H9 (cell line): ENCODE data around the gene PLEKHM3. TPM values are rescaled to one million over a fixed set of nuclear protein-coding genes. Genes with fewer than 3 reads are reported as not detected.

Source experiments
- DNase-seq: peaks from one replicate; pipeline ENCODE4 v3.0.0-alpha.2; 2017
- H2AFZ ChIP-seq: one replicate; pipeline ENCODE4 v1.6.1; 2013; ENCODE audit warnings: mild to moderate bottlenecking, low read length, control low read depth, moderate library complexity
- H2AK5ac ChIP-seq: 2 replicates; pipeline ENCODE4 v1.6.1; 2013; ENCODE audit warnings: low read length, control low read depth, mixed read lengths; ENCODE audit not compliant: insufficient read length
- H2BK120ac ChIP-seq: one replicate; pipeline ENCODE4 v1.6.1; 2013; ENCODE audit warnings: low read depth, mild to moderate bottlenecking, low read length, control low read depth, inconsistent platforms; ENCODE audit not compliant: poor library complexity, severe bottlenecking
- H2BK12ac ChIP-seq: 2 replicates; pipeline ENCODE4 v1.6.1; 2013; ENCODE audit warnings: low read length, control low read depth, mixed read lengths, low read depth; ENCODE audit not compliant: insufficient read length
- H2BK15ac ChIP-seq: 2 replicates; pipeline ENCODE4 v1.6.1; 2013; ENCODE audit warnings: low read depth, low read length, control low read depth
- H2BK20ac ChIP-seq: one replicate; pipeline ENCODE4 v1.6.1; 2013; ENCODE audit warnings: low read depth, mild to moderate bottlenecking, low read length, control low read depth, inconsistent platforms; ENCODE audit not compliant: poor library complexity, severe bottlenecking
- H2BK5ac ChIP-seq: 2 replicates; pipeline ENCODE4 v1.6.1; 2013; ENCODE audit warnings: low read length, control low read depth, mixed read lengths; ENCODE audit not compliant: insufficient read length
- H3K14ac ChIP-seq: 2 replicates; pipeline ENCODE4 v1.6.1; 2013; ENCODE audit warnings: low read length, control low read depth; ENCODE audit not compliant: insufficient read depth
- H3K18ac ChIP-seq: 2 replicates; pipeline ENCODE4 v1.6.1; 2013; ENCODE audit warnings: low read depth, mild to moderate bottlenecking, mixed read lengths, low read length, control low read depth; ENCODE audit not compliant: insufficient read length
- H3K23ac ChIP-seq: 2 replicates; pipeline ENCODE4 v1.6.1; 2013; ENCODE audit warnings: low read length, control low read depth, mixed read lengths, low read depth; ENCODE audit not compliant: insufficient read length
- H3K23me2 ChIP-seq: 2 replicates; pipeline ENCODE4 v1.6.1; 2013; ENCODE audit warnings: low read depth, mild to moderate bottlenecking, mixed read lengths, low read length, control low read depth; ENCODE audit not compliant: insufficient read length, poor library complexity, severe bottlenecking
- H3K27ac ChIP-seq: 2 replicates; pipeline ENCODE4 v1.5.1; 2013; ENCODE audit warnings: low read length, control low read depth, mixed read lengths, low read depth; ENCODE audit not compliant: insufficient read length
- H3K27me3 ChIP-seq: 2 replicates; pipeline ENCODE4 v1.6.1; 2013; ENCODE audit warnings: low read length, control low read depth, inconsistent platforms; ENCODE audit not compliant: insufficient read depth
- H3K4ac ChIP-seq: 2 replicates; pipeline ENCODE4 v1.6.1; 2013; ENCODE audit warnings: low read depth, mild to moderate bottlenecking, control low read depth, inconsistent platforms, low read length, moderate library complexity
- H3K4me1 ChIP-seq: 2 replicates; pipeline ENCODE4 v1.6.1; 2013; ENCODE audit warnings: low read length, control low read depth, inconsistent platforms; ENCODE audit not compliant: insufficient read depth
- H3K4me2 ChIP-seq: 2 replicates; pipeline ENCODE4 v1.6.1; 2013; ENCODE audit warnings: low read length, control low read depth, mixed read lengths; ENCODE audit not compliant: insufficient read length, insufficient read depth
- H3K56ac ChIP-seq: 2 replicates; pipeline ENCODE4 v1.6.1; 2013; ENCODE audit warnings: low read depth, mild to moderate bottlenecking, mixed read lengths, low read length, control low read depth; ENCODE audit not compliant: insufficient read length
- H3K79me1 ChIP-seq: 2 replicates; pipeline ENCODE4 v1.6.1; 2013; ENCODE audit warnings: low read depth, mild to moderate bottlenecking, moderate library complexity, low read length, control low read depth, inconsistent platforms; ENCODE audit not compliant: insufficient read depth, poor library complexity, severe bottlenecking
- H3K79me2 ChIP-seq: 2 replicates; pipeline ENCODE4 v1.6.1; 2013; ENCODE audit warnings: low read length, control low read depth, inconsistent platforms; ENCODE audit not compliant: insufficient read depth
- H3K9ac ChIP-seq: 2 replicates; pipeline ENCODE4 v1.6.1; 2013; ENCODE audit warnings: low read length, control low read depth, mixed read lengths; ENCODE audit not compliant: insufficient read length; ENCODE audit errors: extremely low read depth
- H3K9me3 ChIP-seq: one replicate; pipeline ENCODE4 v1.6.1; 2013; ENCODE audit warnings: low read depth, low read length, inconsistent platforms; ENCODE audit not compliant: control insufficient read depth
- H3T11ph ChIP-seq: one replicate; pipeline ENCODE4 v1.6.1; 2013; ENCODE audit warnings: mild to moderate bottlenecking, low read length, control low read depth, inconsistent platforms
- H4K20me1 ChIP-seq: one replicate; pipeline ENCODE4 v1.6.1; 2013; ENCODE audit not compliant: control insufficient read depth, insufficient read length, insufficient read depth
- H4K5ac ChIP-seq: 2 replicates; pipeline ENCODE4 v1.6.1; 2013; ENCODE audit warnings: low read depth, mild to moderate bottlenecking, mixed read lengths, low read length, control low read depth; ENCODE audit not compliant: insufficient read length
- H4K8ac ChIP-seq: replicated peaks from 2 replicates; pipeline ENCODE4 v1.6.1; 2013; ENCODE audit warnings: low read length, control low read depth, mixed read lengths, low read depth; ENCODE audit not compliant: insufficient read length
- H4K91ac ChIP-seq: 2 replicates; pipeline ENCODE4 v1.6.1; 2013; ENCODE audit warnings: low read depth, mild to moderate bottlenecking, moderate library complexity, mixed read lengths, low read length, control low read depth; ENCODE audit not compliant: insufficient read length
- H3K27ac Mint-ChIP-seq, 3 experiments: 2 replicates in 2 of 3; 3 replicates in 1 of 3; pipeline ENCODE4 v1.8.0; 2020 to 2021; ENCODE audit warnings: mixed read lengths in 3 of 3, mild to moderate bottlenecking in 1 of 3, moderate library complexity in 1 of 3
- H3K27me3 Mint-ChIP-seq: 2 replicates; pipeline ENCODE4 v1.8.0; 2021; ENCODE audit warnings: low read depth, mild to moderate bottlenecking, moderate library complexity, mixed read lengths
- H3K36me3 Mint-ChIP-seq, 3 experiments: 2 replicates in 2 of 3; 3 replicates in 1 of 3; pipeline ENCODE4 v1.8.0; 2020 to 2021; ENCODE audit warnings: low read depth in 3 of 3, mixed read lengths in 3 of 3; ENCODE audit not compliant: insufficient read depth in 1 of 3
- H3K4me1 Mint-ChIP-seq, 2 experiments: 2 replicates each; pipeline ENCODE4 v1.8.0; 2020; ENCODE audit warnings: mixed read lengths in 2 of 2
- H3K4me3 Mint-ChIP-seq, 2 experiments: 2 replicates in 1 of 2; 3 replicates in 1 of 2; pipeline ENCODE4 v1.8.0; 2020 to 2021; ENCODE audit warnings: mild to moderate bottlenecking in 2 of 2, mixed read lengths in 2 of 2, moderate library complexity in 1 of 2
- H3K9me3 Mint-ChIP-seq, 2 experiments: 2 replicates in 1 of 2; 3 replicates in 1 of 2; pipeline ENCODE4 v1.8.0; 2020; ENCODE audit warnings: mild to moderate bottlenecking in 2 of 2, mixed read lengths in 2 of 2, moderate library complexity in 1 of 2
- WGBS: extraction: QIAGEN DNeasy Blood & Tissue Kit; methylation state at CpG from one replicate; pipeline ENCODE4 v1.1.7; 2013; ENCODE audit warnings: missing lambda C conversion rate, low lambda C conversion rate, mixed read lengths; ENCODE audit not compliant: insufficient read length; ENCODE audit errors: extremely low coverage; 5-methylcytosine and 5-hydroxymethylcytosine counted together
- total RNA-seq: library from RNA; stranded (reverse); gene quantifications from 2 replicates; pipeline ENCODE4 v1.2.1, GENCODE V29; 2021
- TF ChIP-seq, protein P1 (sequence below): fragments of 200-600 bp; sonication (generic); conservative IDR thresholded peaks from 3 replicates; pipeline ENCODE4 v1.8.0; 2021; ENCODE audit warnings: antibody characterized with exemption, mild to moderate bottlenecking

Gene PLEKHM3
- total RNA-seq, 1 experiment from 2014 or later, result 7.5 TPM

DNA sequence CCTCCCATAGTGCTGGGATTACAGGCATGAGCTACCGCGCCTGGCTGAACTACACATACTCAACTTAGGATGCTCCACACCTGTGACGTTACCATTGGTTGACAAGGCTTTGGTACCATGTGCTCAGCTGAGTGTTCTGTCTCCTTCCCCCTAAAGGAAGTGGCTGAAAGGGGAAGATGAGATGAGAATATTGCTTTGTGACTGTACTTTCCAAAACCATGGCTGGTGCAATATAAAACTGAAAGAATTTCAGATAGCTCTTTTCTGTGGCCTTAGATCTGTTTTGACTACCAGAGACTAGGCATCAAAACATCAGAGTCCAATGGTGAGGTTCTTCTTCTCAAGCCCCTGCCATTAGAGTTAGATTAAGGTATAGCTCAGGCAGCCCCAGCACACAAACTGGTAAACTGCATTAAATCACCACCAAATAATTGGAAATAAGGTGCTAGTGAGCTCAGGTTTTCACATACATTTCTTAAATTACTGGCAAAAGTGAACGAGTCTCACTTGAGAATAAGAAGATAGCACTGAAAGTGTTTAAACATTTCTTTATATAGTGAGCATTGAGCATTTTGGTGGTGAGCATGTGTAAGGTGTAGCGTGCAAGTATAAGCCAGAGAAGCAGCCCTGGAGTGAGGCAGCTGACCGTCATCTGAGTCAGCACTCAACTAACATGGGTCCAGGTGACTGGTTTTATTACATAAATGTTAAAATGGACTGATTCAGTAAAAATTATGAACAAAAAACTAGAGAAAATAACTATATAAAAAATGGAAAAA, 142.1 kb downstream of the PLEKHM3 start:
- no peaks in the 10 kb centered on the region for H3K27me3 Mint-ChIP-seq
- Histone ChIP-seq H3K4ac (no peak overlapping the region), H3T11ph (no peak overlapping the region), H2BK15ac (no peak overlapping the region), H2BK12ac (no peak overlapping the region), H3K79me2 (no peaks in the 10 kb centered on the region), H3K27ac (no peak overlapping the region), H3K23ac (no peak overlapping the region), H3K79me1 (no peaks in the 10 kb centered on the region), H3K4me2 (no peak overlapping the region), H4K20me1 (no peaks in the 10 kb centered on the region), H2BK5ac (no peak overlapping the region), H3K9ac (no peak overlapping the region), H4K91ac (no peak overlapping the region), H3K23me2 (no peaks in the 10 kb centered on the region), H3K4me1 (no peaks in the 10 kb centered on the region), H3K18ac (no peak overlapping the region), H3K9me3 (no peaks in the 10 kb centered on the region), H3K14ac (no peak overlapping the region), H2BK120ac (no peak overlapping the region), H3K56ac (no peak overlapping the region), H2AFZ (no peak overlapping the region), H2AK5ac (no peak overlapping the region), H3K27me3 (no peaks in the 10 kb centered on the region), H2BK20ac (no peak overlapping the region), H4K5ac (no peak overlapping the region), H4K8ac (no peak overlapping the region)
- H3K4me1 Mint-ChIP-seq, result peaks cover 23% of the 10 kb centered on the region in 2 experiments
- TF ChIP-seq, protein P1, sequence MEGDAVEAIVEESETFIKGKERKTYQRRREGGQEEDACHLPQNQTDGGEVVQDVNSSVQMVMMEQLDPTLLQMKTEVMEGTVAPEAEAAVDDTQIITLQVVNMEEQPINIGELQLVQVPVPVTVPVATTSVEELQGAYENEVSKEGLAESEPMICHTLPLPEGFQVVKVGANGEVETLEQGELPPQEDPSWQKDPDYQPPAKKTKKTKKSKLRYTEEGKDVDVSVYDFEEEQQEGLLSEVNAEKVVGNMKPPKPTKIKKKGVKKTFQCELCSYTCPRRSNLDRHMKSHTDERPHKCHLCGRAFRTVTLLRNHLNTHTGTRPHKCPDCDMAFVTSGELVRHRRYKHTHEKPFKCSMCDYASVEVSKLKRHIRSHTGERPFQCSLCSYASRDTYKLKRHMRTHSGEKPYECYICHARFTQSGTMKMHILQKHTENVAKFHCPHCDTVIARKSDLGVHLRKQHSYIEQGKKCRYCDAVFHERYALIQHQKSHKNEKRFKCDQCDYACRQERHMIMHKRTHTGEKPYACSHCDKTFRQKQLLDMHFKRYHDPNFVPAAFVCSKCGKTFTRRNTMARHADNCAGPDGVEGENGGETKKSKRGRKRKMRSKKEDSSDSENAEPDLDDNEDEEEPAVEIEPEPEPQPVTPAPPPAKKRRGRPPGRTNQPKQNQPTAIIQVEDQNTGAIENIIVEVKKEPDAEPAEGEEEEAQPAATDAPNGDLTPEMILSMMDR, result no peak
- DNase-seq, result no peak
- H3K36me3 Mint-ChIP-seq, result no peaks in the 10 kb centered on the region
- H3K27ac Mint-ChIP-seq, result no peak overlapping the region
- H3K4me3 Mint-ChIP-seq, result no peak overlapping the region
- no peaks in the 10 kb centered on the region for H3K9me3 Mint-ChIP-seq
- no CpG with 5 or more reads among the region's 6 CpGs for WGBS
